ENCODE results near the gene AMZ2. TPM values are rescaled to one million over a fixed set of nuclear protein-coding genes. Genes with fewer than 3 reads are reported as not detected.
"Not testable (repeated sequence)": the region's sequence is repeated elsewhere in the genome, so short reads cannot be mapped to it uniquely, and the experiment has no call there.

The AMZ2 gene
- total RNA-seq, 4 donors from 2014 or later, result 26.9 to 60.9 (median 35.1) TPM

DNA sequence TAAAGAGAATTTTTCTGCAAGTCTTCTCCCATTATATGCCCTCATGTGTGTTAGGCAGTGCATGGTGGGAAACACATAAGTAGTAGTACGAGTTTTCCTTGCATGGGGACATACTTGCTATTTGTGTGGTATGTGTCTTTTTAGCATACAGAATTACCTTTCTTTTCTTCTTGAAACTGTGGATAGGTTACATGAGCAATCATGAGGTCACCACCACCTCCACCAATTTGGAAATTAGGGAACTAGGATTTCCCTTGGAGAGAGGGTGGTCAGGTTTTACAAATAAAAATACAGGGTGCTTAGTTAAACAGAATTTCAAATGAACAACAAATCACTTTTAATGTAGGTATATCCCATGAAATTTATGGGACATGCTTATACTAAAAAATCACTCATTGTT lies 16.3 kb upstream of the AMZ2 start:
- no peak overlapping the region for H3K4me3 ChIP-seq
- H3K27me3 ChIP-seq, result no peaks in the 10 kb centered on the region
- intact Hi-C loops (cut with DNase I; ENCODE audit: low total_unique reads), result no loop called here
- no peak for DNase-seq
- no peaks in the 10 kb centered on the region for H3K36me3 ChIP-seq
- no peaks in the 10 kb centered on the region for H3K4me1 ChIP-seq
- TF ChIP-seq, protein P1, sequence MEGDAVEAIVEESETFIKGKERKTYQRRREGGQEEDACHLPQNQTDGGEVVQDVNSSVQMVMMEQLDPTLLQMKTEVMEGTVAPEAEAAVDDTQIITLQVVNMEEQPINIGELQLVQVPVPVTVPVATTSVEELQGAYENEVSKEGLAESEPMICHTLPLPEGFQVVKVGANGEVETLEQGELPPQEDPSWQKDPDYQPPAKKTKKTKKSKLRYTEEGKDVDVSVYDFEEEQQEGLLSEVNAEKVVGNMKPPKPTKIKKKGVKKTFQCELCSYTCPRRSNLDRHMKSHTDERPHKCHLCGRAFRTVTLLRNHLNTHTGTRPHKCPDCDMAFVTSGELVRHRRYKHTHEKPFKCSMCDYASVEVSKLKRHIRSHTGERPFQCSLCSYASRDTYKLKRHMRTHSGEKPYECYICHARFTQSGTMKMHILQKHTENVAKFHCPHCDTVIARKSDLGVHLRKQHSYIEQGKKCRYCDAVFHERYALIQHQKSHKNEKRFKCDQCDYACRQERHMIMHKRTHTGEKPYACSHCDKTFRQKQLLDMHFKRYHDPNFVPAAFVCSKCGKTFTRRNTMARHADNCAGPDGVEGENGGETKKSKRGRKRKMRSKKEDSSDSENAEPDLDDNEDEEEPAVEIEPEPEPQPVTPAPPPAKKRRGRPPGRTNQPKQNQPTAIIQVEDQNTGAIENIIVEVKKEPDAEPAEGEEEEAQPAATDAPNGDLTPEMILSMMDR (IDR thresholded peaks at IDR 0.05), result no peak
- TF ChIP-seq POLR2A (IDR thresholded peaks at IDR 0.05), result no peak
- H3K9me3 ChIP-seq, result no peaks in the 10 kb centered on the region
- H3K27ac ChIP-seq, result no peak overlapping the region

DNA sequence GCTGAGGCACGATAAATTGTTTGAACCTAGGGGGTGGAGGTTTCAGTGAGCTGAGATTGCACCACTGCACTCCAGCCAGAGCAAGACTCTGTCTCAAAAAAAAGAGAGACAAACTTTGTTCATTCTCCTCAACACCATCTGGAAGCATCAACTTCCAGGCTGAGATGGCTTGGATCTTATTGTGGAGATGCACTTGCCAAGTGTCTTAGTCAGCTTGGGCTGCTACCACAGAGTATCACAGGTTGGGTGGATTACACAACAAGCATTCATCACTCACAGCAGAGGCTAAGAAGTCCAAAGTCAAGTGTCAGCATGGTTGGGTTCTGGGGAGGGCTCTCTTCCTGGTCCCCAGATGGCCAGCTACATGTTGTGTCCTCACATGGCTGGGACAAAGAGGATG lies 15.1 kb upstream of the AMZ2 start:
- H3K9me3 ChIP-seq; H3K27me3 ChIP-seq; H3K4me1 ChIP-seq; intact Hi-C loops (cut with DNase I; ENCODE audit: low total_unique reads); H3K36me3 ChIP-seq; H3K27ac ChIP-seq; DNase-seq; H3K4me3 ChIP-seq: not testable (repeated sequence)

DNA sequence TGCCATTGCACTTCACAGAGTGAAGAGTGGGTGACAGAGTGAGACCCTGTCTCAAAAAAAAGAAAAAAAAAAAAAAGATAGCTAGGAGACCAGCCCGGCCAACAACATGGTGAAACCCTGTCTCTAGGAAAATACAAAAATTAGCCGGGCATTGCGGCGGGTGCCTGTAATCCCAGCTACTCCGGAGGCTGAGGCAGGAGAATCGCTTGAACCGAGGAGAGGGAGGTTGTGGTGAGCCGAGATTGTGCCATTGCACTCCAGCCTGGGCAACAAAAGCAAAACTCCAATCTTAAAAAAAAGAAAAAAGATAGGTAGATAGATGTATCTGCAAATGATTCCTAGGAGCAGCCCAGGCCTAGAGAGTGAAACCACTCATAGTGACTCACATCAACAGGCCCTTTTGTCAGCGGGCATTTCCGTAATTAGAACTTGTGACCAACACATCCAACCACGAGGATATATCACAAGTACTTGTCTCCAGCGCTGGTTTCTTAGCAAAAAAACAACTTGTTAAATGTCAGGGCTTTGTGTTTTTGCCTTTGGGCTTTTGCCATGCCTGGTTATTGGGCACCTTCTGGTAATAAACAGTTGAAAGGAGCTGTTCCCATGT lies 13.0 kb upstream of the AMZ2 start:
- H3K4me1 ChIP-seq; H3K36me3 ChIP-seq; H3K9me3 ChIP-seq; intact Hi-C loops (cut with DNase I; ENCODE audit: low total_unique reads); H3K27me3 ChIP-seq; H3K4me3 ChIP-seq: not testable (repeated sequence)
- peak in 1 of 2 donors; percentile 36 for DNase-seq
- H3K27ac ChIP-seq, result peak overlapping the region in 1 of 2 donors; percentile 33

DNA sequence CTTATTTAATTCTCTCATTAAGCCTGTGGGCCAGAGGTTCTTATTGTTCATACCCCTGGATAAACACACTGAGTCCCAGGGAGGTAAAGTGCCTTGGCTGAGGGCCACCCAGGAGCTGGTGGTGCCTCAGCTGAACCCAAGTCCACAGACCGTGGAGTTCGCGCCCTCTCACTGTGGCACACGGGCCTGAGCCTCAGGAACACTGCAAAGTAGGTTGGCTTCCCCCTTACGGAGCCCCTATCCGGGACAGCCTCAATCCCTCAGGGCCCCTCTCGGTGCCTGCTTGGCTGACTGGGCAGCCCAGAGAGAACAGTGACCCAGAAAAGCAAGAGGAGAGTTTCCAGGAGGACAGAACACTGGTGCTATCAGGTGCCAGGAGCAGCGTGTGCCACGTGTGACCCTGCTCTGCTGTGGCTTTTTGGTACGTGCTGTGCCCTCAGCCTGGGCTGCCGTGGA lies 12.5 kb upstream of the AMZ2 start:
- H3K9me3 ChIP-seq; H3K27me3 ChIP-seq; H3K4me1 ChIP-seq; H3K36me3 ChIP-seq; intact Hi-C loops (cut with DNase I; ENCODE audit: low total_unique reads); DNase-seq; H3K4me3 ChIP-seq: not testable (repeated sequence)
- H3K27ac ChIP-seq, result peak overlapping the region in 1 of 2 donors; percentile 33

DNA sequence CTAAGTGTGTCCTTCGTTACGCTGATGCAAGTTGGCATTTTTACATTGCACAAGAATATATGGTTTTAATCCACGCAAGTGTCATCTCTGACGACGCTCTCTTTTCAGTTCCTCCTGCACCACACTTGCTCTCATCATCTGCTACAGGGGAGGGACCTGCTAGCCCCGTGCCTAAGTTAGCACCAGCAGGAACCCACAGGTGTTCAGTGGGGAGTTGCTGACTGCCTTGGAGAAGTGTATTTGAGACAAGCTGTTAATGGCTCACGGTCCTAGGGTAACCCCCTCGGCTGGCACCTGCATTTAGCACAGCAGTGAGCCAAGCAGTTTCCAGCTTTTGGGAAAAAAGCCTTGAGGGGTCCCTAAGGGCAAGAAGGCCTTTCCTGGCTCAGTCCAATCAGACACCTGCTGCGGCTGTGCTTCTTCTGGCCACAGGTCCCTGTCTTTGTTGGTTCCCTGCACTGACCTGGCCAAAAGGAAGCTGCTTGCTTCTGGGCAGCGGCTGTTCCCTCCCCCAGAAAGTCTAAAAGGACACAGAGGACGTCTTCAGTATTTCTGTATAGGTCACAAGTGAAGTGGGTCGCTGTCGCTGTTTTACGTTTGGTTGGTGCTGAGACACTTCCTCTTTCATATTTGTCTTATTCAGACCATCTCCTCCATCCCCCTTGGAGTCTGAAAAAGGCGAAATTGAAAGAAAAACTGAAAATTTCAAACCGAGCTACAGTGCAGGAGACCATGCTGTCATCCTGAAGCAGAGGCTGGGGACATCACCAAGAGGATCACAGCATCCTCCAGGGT lies 10.3 kb upstream of the AMZ2 start:
- H3K27me3 ChIP-seq; H3K9me3 ChIP-seq; DNase-seq; H3K36me3 ChIP-seq; H3K4me3 ChIP-seq; intact Hi-C loops (cut with DNase I; ENCODE audit: low total_unique reads); H3K4me1 ChIP-seq: not testable (repeated sequence)
- H3K27ac ChIP-seq, result peak overlapping the region in 1 of 2 donors; percentile 24

DNA sequence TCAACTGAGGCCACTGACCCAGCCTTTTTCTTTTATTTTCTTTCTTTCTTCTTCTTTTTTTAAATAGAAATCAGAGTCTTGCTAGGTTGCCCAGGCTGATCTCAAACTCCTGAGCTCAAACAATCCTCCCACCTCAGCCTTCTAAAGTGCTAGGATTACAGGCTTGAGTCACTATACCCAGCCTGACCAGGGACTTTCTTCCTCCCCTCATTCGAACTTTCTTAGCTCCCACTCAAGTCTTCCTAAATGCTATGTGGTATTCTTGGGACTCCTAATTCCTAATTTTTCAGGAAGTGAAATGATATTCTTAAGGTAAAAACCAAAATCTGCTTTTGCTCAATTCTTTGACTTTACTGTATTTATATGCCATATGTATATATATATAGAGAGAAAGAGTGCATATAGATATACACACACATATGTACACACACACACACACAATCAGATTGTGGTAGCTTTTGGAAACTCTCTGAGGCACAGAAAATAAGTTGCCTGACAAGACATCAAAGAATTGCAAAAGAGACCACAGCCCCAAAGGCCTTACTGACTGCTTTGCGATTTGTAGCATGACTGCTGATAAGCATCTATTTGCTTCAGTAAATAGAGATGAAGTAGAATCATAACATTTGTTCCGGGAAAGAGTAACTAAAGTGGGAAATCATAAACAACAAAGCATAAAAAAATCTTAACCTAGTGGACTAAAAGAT lies 9.5 kb upstream of the AMZ2 start:
- no peak overlapping the region for H3K4me3 ChIP-seq
- H3K27ac ChIP-seq, result peak overlapping the region in 1 of 2 donors; percentile 24
- no peaks in the 10 kb centered on the region for H3K36me3 ChIP-seq
- H3K27me3 ChIP-seq, result no peaks in the 10 kb centered on the region
- intact Hi-C loops (cut with DNase I; ENCODE audit: low total_unique reads), result no loop called here
- no peaks in the 10 kb centered on the region for H3K4me1 ChIP-seq
- H3K9me3 ChIP-seq, result no peaks in the 10 kb centered on the region
- no peak for DNase-seq
- TF ChIP-seq POLR2A (IDR thresholded peaks at IDR 0.05), result no peak
- TF ChIP-seq, protein P1 (IDR thresholded peaks at IDR 0.05), result no peak

DNA sequence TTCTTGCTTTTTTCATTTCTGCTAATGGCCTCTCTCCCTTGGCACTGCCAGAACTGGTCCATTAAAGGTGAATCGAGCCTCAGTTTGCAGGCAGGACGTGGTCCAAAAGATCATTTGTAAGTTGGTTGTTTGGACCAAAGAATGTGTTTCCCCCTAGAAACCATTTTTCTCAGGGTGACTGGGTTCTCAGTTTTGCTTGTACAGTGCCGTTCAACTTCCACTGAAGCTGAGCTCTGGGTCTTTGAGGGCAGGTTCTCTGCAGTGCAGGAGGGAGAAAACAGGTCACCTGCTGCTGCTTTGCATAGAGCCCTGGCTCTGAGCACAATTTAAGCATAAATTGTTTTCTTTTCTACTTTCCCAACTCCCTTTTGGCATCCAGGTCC lies 9.0 kb upstream of the AMZ2 start:
- no peaks in the 10 kb centered on the region for H3K27me3 ChIP-seq
- DNase-seq, result no peak
- no peaks in the 10 kb centered on the region for H3K36me3 ChIP-seq
- intact Hi-C loops (cut with DNase I; ENCODE audit: low total_unique reads), result no loop called here
- H3K9me3 ChIP-seq, result no peaks in the 10 kb centered on the region
- TF ChIP-seq POLR2A (IDR thresholded peaks at IDR 0.05), result no peak
- TF ChIP-seq, protein P1 (IDR thresholded peaks at IDR 0.05), result no peak
- H3K4me3 ChIP-seq, result no peak overlapping the region
- H3K4me1 ChIP-seq, result no peaks in the 10 kb centered on the region
- H3K27ac ChIP-seq, result peak overlapping the region in 1 of 2 donors; percentile 7

Measured in uterus (tissue), 4 donors.